Dendritic cell treated with granulocyte-macrophage colony-stimulating factor and Interleukin-4, amounts not matched to agents 40 ng/mL and 50 ng/mL, for 4 days (primary cell): ENCODE results near the gene PKMYT1.
"Not testable (repeated sequence)": the region's sequence is repeated elsewhere in the genome, so short reads cannot be mapped to it uniquely, and the experiment has no call there.

ENCODE experiments used
- H3K27ac Mint-ChIP-seq: one replicate; pipeline ENCODE4 v1.8.0; 2022; ENCODE audit warnings: mild to moderate bottlenecking, mixed read lengths
- H3K27me3 Mint-ChIP-seq: one replicate; pipeline ENCODE4 v1.8.0; 2022; ENCODE audit warnings: mild to moderate bottlenecking, mixed read lengths
- H3K36me3 Mint-ChIP-seq: one replicate; pipeline ENCODE4 v1.8.0; 2022; ENCODE audit warnings: low read depth, mixed read lengths
- H3K4me1 Mint-ChIP-seq: one replicate; pipeline ENCODE4 v1.8.0; 2022; ENCODE audit warnings: low read depth, mixed read lengths
- H3K4me3 Mint-ChIP-seq: one replicate; pipeline ENCODE4 v1.8.0; 2022; ENCODE audit warnings: mild to moderate bottlenecking, moderate library complexity, mixed read lengths
- H3K9me3 Mint-ChIP-seq: one replicate; pipeline ENCODE4 v1.8.0; 2022; ENCODE audit warnings: mixed read lengths
- intact Hi-C: fragments of 100-400 bp; cut with micrococcal nuclease; formaldehyde crosslinking; loops from one replicate; pipeline ENCODE4 v1.15.0; 2022

The PKMYT1 gene

DNA sequence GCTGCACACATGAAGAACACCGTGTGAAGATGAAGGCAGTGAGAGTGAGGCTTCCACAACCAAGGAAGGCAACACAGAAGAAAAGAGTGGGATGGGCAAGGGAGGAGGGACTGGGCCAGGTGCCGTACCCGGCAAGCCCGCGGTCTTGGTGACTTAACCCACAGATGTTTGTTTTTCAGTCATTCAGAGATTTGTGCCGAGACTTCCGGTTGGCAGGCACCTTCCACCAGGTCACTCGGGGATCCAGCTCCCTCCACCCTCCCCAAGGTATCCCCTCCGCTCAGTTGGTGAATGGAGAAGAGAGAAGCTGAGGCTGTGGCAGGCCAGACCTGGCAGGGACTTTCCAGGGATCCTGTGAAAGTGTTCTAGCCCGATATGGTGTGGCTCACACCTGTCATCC is 21.0 kb downstream of the PKMYT1 start:
- intact Hi-C loops, result no loop called here
- Mint-ChIP-seq H3K27me3 (peaks cover 63% of the 10 kb centered on the region), H3K27ac (no peak overlapping the region), H3K9me3 (no peaks in the 10 kb centered on the region), H3K4me3 (no peak overlapping the region), H3K36me3 (no peaks in the 10 kb centered on the region), H3K4me1 (peaks cover 41% of the 10 kb centered on the region)

DNA sequence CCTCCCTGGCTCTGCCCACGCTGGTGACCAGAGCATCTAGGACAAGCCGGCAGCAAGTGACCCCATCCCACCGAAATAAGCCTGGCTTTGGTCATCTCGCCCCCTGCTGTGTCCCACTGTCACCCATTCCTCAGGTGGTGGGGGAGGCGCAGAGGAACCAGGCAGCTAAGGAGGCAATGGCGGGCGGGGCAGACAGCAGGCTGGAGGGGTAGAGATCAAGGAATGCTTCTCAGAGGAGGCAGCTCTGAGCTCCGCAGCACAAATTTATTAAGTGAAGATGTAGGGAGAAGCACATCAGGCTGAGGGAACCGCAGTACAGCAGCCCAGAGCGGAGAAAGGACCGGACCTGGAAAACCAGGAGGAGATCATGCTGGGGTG is 23.7 kb downstream of the PKMYT1 start:
- peaks cover 17% of the 10 kb centered on the region for H3K4me1 Mint-ChIP-seq
- peak overlapping the region; percentile 8 for H3K27ac Mint-ChIP-seq
- intact Hi-C loops, result no loop called here
- peaks cover 40% of the 10 kb centered on the region for H3K27me3 Mint-ChIP-seq
- H3K4me3 Mint-ChIP-seq, result no peak overlapping the region
- H3K9me3 Mint-ChIP-seq, result no peaks in the 10 kb centered on the region
- H3K36me3 Mint-ChIP-seq, result no peaks in the 10 kb centered on the region

- H3K27ac Mint-ChIP-seq, result peak overlapping the region; percentile 8
These were observed 24.3 kb downstream of the PKMYT1 start for GRCh38 chr16:2955779-2956578.

GRCh38 chr16:2955438-2955778 is 24.8 kb downstream of the PKMYT1 start:
- H3K36me3 Mint-ChIP-seq, result no peaks in the 10 kb centered on the region
- no peak overlapping the region for H3K4me3 Mint-ChIP-seq
- peak overlapping the region; percentile 8 for H3K27ac Mint-ChIP-seq
- H3K4me1 Mint-ChIP-seq, result peaks cover 15% of the 10 kb centered on the region
- H3K9me3 Mint-ChIP-seq, result no peaks in the 10 kb centered on the region
- H3K27me3 Mint-ChIP-seq, result peaks cover 28% of the 10 kb centered on the region
- intact Hi-C loops, result no loop called here

More at GRCh38 chr16:2955779-2956578, 24.3 kb downstream of the PKMYT1 start:
- no peaks in the 10 kb centered on the region for H3K36me3 Mint-ChIP-seq
- H3K9me3 Mint-ChIP-seq, result no peaks in the 10 kb centered on the region
- peaks cover 15% of the 10 kb centered on the region for H3K4me1 Mint-ChIP-seq
- intact Hi-C loops, result no loop called here
- H3K4me3 Mint-ChIP-seq, result no peak overlapping the region
- H3K27me3 Mint-ChIP-seq, result peaks cover 34% of the 10 kb centered on the region

DNA sequence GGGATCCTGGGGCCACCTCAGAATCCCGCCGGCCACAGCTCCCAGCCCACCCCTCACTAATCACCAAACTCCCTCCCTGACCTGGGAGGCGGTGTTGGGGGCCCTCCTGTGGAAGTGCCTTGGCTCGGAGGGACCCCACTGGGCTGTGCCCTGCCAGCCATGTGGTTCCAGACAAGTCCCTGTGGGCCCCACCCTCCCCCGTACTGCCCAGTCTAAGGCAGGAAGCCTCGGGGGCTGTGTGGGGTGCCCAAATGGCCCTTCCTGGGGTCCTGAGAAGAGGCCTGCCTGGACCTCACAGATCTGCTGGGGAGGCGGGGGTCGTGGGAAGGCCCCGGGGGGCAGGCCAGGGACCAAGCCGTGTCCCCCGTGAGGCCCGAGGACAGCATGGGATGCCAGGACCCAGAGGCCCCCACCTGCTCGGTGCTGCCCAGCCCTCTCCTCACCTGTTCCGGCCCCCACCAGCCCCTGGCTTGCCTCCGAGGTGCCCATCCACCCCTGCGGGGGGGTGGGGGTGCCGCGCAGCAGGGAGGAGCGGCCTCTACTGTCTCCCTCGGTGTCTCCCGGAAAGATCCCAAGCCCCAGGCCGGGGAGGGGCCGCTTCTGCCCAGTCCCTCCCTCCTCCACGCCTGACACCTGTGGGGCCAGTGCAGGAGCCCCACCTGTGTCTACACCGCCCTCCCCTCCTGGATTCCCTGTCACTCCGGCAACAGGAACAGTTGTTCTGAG is 25.4 kb downstream of the PKMYT1 start:
- Mint-ChIP-seq H3K9me3 (no peaks in the 10 kb centered on the region), H3K4me1 (peaks cover 15% of the 10 kb centered on the region), H3K27ac (no peak overlapping the region), H3K36me3 (peaks cover 2% of the 10 kb centered on the region), H3K27me3 (peaks cover 22% of the 10 kb centered on the region), H3K4me3 (no peak overlapping the region)
- intact Hi-C loops, result no loop called here

GRCh38 chr16:2953706-2954627 is 26.3 kb downstream of the PKMYT1 start:
- H3K4me3 Mint-ChIP-seq, result no peak overlapping the region
- peaks cover 15% of the 10 kb centered on the region for H3K4me1 Mint-ChIP-seq
- intact Hi-C loops, result no loop called here
- peaks cover 15% of the 10 kb centered on the region for H3K27me3 Mint-ChIP-seq
- no peak overlapping the region for H3K27ac Mint-ChIP-seq
- peaks cover 10% of the 10 kb centered on the region for H3K36me3 Mint-ChIP-seq
- H3K9me3 Mint-ChIP-seq, result no peaks in the 10 kb centered on the region

GRCh38 chr16:2952679-2953078 is 27.6 kb downstream of the PKMYT1 start:
- H3K27ac Mint-ChIP-seq, result no peak overlapping the region
- peaks cover 22% of the 10 kb centered on the region for H3K36me3 Mint-ChIP-seq
- intact Hi-C loops, result no loop called here
- peaks cover 15% of the 10 kb centered on the region for H3K4me1 Mint-ChIP-seq
- H3K27me3 Mint-ChIP-seq, result peaks cover 10% of the 10 kb centered on the region
- H3K9me3 Mint-ChIP-seq, result no peaks in the 10 kb centered on the region
- no peak overlapping the region for H3K4me3 Mint-ChIP-seq

- Mint-ChIP-seq H3K27me3 (peaks cover 2% of the 10 kb centered on the region), H3K4me3 (no peak overlapping the region), H3K36me3 (peaks cover 36% of the 10 kb centered on the region), H3K4me1 (peaks cover 5% of the 10 kb centered on the region), H3K9me3 (no peaks in the 10 kb centered on the region), H3K27ac (no peak overlapping the region)
- intact Hi-C loops, result no loop called here
These were observed 29.5 kb downstream of the PKMYT1 start for GRCh38 chr16:2950773-2951172.

DNA sequence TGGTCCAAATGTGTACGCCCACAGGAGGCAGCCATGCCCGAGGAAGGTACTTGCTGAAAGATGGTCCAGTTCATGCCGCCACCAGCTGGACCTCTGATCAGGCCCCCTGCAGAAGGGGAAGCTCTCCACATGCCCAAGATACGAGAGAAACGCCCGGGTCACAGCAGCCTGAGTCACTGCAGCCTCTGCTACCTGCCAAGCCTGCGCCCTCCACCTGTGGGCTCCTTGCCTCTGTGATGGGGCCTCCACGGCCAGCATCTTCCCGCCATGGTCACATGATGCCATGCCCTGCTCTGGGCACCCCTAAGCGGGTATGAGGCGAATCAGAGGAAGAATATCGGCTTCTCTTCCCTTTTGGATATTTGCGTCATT is 29.9 kb downstream of the PKMYT1 start:
- H3K36me3 Mint-ChIP-seq, result peaks cover 36% of the 10 kb centered on the region
- H3K4me3 Mint-ChIP-seq, result no peak overlapping the region
- intact Hi-C loops, result no loop called here
- no peaks in the 10 kb centered on the region for H3K27me3 Mint-ChIP-seq
- H3K9me3 Mint-ChIP-seq, result no peaks in the 10 kb centered on the region
- H3K27ac Mint-ChIP-seq, result no peak overlapping the region
- H3K4me1 Mint-ChIP-seq, result peaks cover 1% of the 10 kb centered on the region

- no peak overlapping the region for H3K27ac Mint-ChIP-seq
- H3K36me3 Mint-ChIP-seq, result peaks cover 36% of the 10 kb centered on the region
- H3K9me3 Mint-ChIP-seq, result no peaks in the 10 kb centered on the region
- no peak overlapping the region for H3K4me3 Mint-ChIP-seq
- intact Hi-C loops, result no loop called here
- no peaks in the 10 kb centered on the region for H3K4me1 Mint-ChIP-seq
- H3K27me3 Mint-ChIP-seq, result no peaks in the 10 kb centered on the region
These were observed 30.4 kb downstream of the PKMYT1 start for GRCh38 chr16:2949705-2950352.

DNA sequence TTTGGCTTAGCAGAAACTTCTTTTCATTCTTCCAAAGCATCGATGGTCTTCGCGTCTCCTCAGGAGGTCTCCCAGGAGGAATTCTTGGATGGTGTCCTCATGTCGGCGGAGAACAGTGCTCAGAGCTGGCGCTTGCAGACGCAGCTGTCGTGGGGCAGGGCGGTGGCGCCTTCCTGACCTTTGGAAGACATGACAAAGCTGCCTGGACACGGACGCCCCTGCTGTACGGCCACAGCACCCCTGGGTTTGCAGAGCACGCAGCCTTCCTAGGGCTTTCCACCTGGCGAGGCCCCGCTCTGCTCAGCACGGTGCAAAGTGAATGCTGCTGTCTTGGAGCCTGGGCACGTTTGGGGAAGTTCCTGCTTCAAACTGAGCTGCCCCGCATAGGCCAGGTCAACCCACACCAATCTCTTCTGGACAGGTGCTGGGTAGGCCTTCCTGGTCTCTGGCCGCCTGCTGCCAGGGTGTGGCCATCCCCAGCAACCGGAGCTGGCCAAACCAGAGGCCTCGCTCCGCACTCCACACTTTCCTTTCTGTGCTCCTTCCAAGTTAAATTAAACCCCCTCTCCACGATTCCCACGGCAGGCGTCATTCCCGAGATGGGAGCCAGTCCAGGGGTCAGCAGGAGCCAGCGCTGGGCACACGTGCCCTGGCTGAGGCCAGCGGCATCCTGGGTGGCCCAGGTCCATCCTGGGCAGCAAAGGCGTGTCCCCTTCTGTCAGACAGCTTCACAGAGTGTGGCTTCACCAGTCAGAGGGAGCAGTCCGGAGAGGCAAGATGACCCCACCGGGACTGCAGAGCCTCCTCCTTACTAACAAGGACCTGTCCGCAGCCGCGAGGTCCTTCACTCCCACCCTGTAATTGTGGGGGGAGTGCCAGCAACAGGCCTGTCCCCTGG is 31.2 kb downstream of the PKMYT1 start:
- intact Hi-C loops, result no loop called here
- Mint-ChIP-seq H3K4me3 (no peak overlapping the region), H3K27ac (no peak overlapping the region), H3K9me3 (no peaks in the 10 kb centered on the region), H3K27me3 (no peaks in the 10 kb centered on the region), H3K4me1 (no peaks in the 10 kb centered on the region), H3K36me3 (peaks cover 37% of the 10 kb centered on the region)

DNA sequence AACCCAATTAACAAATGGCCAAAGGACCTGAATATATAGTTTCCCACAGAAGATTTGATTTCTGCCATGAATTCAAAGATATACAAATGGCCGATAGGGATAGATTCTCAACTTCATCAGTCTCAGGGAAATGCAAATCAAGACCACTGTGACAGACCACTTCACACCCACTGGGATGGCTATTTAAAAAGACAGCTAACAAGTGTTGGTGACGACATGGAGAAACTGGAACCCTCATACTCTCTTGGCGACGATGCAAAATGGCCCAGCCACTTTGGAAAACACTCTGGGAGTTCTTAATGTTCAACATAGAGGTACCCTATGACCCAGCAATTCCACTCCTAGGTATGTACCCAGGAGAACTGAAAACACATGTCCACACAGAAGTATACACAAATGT is 33.6 kb downstream of the PKMYT1 start:
- intact Hi-C loops, result no loop called here
- peaks cover 61% of the 10 kb centered on the region for H3K36me3 Mint-ChIP-seq
- H3K27me3 Mint-ChIP-seq, result no peaks in the 10 kb centered on the region
- H3K4me1 Mint-ChIP-seq, result no peaks in the 10 kb centered on the region
- no peaks in the 10 kb centered on the region for H3K9me3 Mint-ChIP-seq
- H3K4me3 Mint-ChIP-seq, result no peak overlapping the region
- H3K27ac Mint-ChIP-seq, result no peak overlapping the region

- H3K27me3 Mint-ChIP-seq, H3K9me3 Mint-ChIP-seq, H3K27ac Mint-ChIP-seq, H3K4me1 Mint-ChIP-seq, H3K4me3 Mint-ChIP-seq, intact Hi-C loops: not testable (repeated sequence)
- peaks cover 78% of the 10 kb centered on the region for H3K36me3 Mint-ChIP-seq
These were observed 36.5 kb downstream of the PKMYT1 start for GRCh38 chr16:2943716-2944115.
